ENCODE data around the gene CTBS. TPM values are rescaled to one million over a fixed set of nuclear protein-coding genes. Genes with fewer than 3 reads are reported as not detected.

CTBS gene
- total and polyA plus RNA-seq, 2 of the 8 experiments (the other 6 are each of a cell fraction or from before 2014, with no cell fraction given) = 3.3 to 4.1 TPM

GRCh38 chr1:84508510-84508909 is 65.7 kb downstream of the CTBS start:
- Histone ChIP-seq H3K27me3 (replicated peaks in 1 of 4; ENCODE audit: control insufficient read depth in 3 of 4, extremely low read depth in 1 of 4, insufficient read depth in 3 of 4, low read length in 3 of 4) (no peaks in the 10 kb centered on the region), H2BK12ac (ENCODE audit: low read depth, low read length) (no peak overlapping the region), H3K18ac (ENCODE audit: extremely low read depth, low read length) (no peak overlapping the region), H3K14ac (ENCODE audit: insufficient read length) (no peak overlapping the region), H2AFZ (ENCODE audit: low read length) (no peak overlapping the region), H3K4me2 (ENCODE audit: insufficient read depth in 1 of 2, low read depth in 2 of 2, low read length in 2 of 2) (no peak overlapping the region), H3K56ac (replicated peaks; ENCODE audit: insufficient read length, low read depth, low read length) (no peak overlapping the region), H3K79me1 (ENCODE audit: low read depth, low read length) (peaks cover 2% of the 10 kb centered on the region; the same call in 1 of the 2 replicates), H3K36me3 (ENCODE audit: control insufficient read depth in 2 of 4, insufficient read depth in 4 of 4, low read length in 3 of 4) (no peaks in the 10 kb centered on the region), H4K8ac (ENCODE audit: extremely low read depth, insufficient read depth, low read length) (no peak overlapping the region), H3K23ac (ENCODE audit: insufficient read length) (no peak overlapping the region), H4K5ac (ENCODE audit: insufficient read length, low read depth, low read length) (no peak overlapping the region), H4K91ac (replicated peaks; ENCODE audit: insufficient read length, low read length) (no peak overlapping the region), H3K9me3 (ENCODE audit: insufficient read depth in 2 of 2, low read depth in 1 of 2, low read length in 1 of 2) (no peaks in the 10 kb centered on the region), H2BK15ac (ENCODE audit: low read length) (no peak overlapping the region), H2BK120ac (replicated peaks; ENCODE audit: low read depth, low read length) (no peak overlapping the region), H3K27ac (ENCODE audit: low read depth, low read length) (no peak overlapping the region), H2AK5ac (ENCODE audit: low read depth, low read length) (no peak overlapping the region), H2BK5ac (ENCODE audit: low read depth, low read length) (no peak overlapping the region), H3K4ac (replicated peaks; ENCODE audit: insufficient read length, low read depth, low read length) (no peak overlapping the region), H4K20me1 (replicated peaks in 1 of 2; ENCODE audit: control insufficient read depth in 1 of 2, insufficient read depth in 2 of 2, low read length in 2 of 2) (peaks cover 11 to 13% of the 10 kb centered on the region in 2 experiments), H3K9ac (replicated peaks in 1 of 4; ENCODE audit: extremely low read depth in 1 of 4, low read depth in 3 of 4, low read length in 3 of 4) (no peak overlapping the region), H3K23me2 (ENCODE audit: low read depth, low read length) (peaks cover 6% of the 10 kb centered on the region; the same call in 1 of the 2 replicates), H3K4me3 (ENCODE audit: extremely low read depth in 1 of 4, insufficient read depth in 2 of 4, low read depth in 3 of 4, low read length in 4 of 4) (no peak overlapping the region), H3K4me1 (replicated peaks in 1 of 4; ENCODE audit: control insufficient read depth in 3 of 4, insufficient read depth in 4 of 4, low read length in 3 of 4) (peaks cover 0 to 10% (median 4%) of the 10 kb centered on the region in 4 experiments; a peak in 6 of 7 replicates), H3K79me2 (ENCODE audit: control insufficient read depth in 1 of 2, insufficient read depth in 2 of 2, low read length in 2 of 2) (peaks cover 3 to 21% of the 10 kb centered on the region in 2 experiments; a peak in 2 of 4 replicates), H2BK20ac (ENCODE audit: low read length) (no peak overlapping the region)
- CTCF ChIA-PET (ENCODE audit: partially characterized antibody) = no interaction called here
- no peak for DNase-seq (ENCODE audit: low read depth in 1 of 2, low spot score in 2 of 2)
- 82% methylated on average over 1 of the region's 1 CpG; no CpG with 5 or more reads in 1 of the 2 experiments for WGBS, 2 experiments (ENCODE audit: extremely low coverage in 1 of 2, insufficient coverage in 1 of 2, insufficient read length in 1 of 2, insufficient replicate concordance in 2 of 2, low coverage in 1 of 2, low lambda C conversion rate in 2 of 2, missing lambda C conversion rate in 1 of 2)
- no peak for TF ChIP-seq ATF2 (IDR thresholded peaks at IDR 0.05; ENCODE audit: low read length)
- TF ChIP-seq RNF2 (IDR thresholded peaks at IDR 0.05; ENCODE audit: borderline replicate concordance, low read depth, low read length, missing control alignments, poor library complexity, severe bottlenecking) = no peak
- no peak for TF ChIP-seq MAFK (IDR thresholded peaks at IDR 0.05; ENCODE audit: low read depth, low read length)
- TF ChIP-seq HDAC2 (IDR thresholded peaks at IDR 0.05; ENCODE audit: borderline replicate concordance in 1 of 2, low read depth in 2 of 2, low read length in 2 of 2) = no peak
- TF ChIP-seq RAD21 (IDR thresholded peaks at IDR 0.05 in 1 of 2, conservative IDR thresholded peaks at IDR 0.05 in 1 of 2; ENCODE audit: low read depth in 2 of 2, low read length in 2 of 2) = no peak
- no peak for TF ChIP-seq SUZ12 (IDR thresholded peaks at IDR 0.05; ENCODE audit: low read length)
- TF ChIP-seq KDM4A (IDR thresholded peaks at IDR 0.05; ENCODE audit: low read depth, low read length, severe bottlenecking) = no peak
- TF ChIP-seq TCF12 (IDR thresholded peaks at IDR 0.05; ENCODE audit: low read depth, low read length) = no peak
- TF ChIP-seq POLR2A (IDR thresholded peaks at IDR 0.05; ENCODE audit: control extremely low read depth in 1 of 2, low read depth in 2 of 2, low read length in 2 of 2) = no peak
- no peak for TF ChIP-seq YY1 (IDR thresholded peaks at IDR 0.05; ENCODE audit: low read depth, low read length)
- TF ChIP-seq ATF3 (IDR thresholded peaks at IDR 0.05; ENCODE audit: insufficient read depth, low read depth, low read length) = no peak
- no peak for FAIRE-seq
- POLR2A ChIA-PET (ENCODE audit: partially characterized antibody) = no interaction called here

Measured in H1 (cell line).